Calu3 (cell line): Measurements from ENCODE around the gene LCP2. TPM values are rescaled to one million over a fixed set of nuclear protein-coding genes. Genes with fewer than 3 reads are reported as not detected.

ENCODE experiments used
- BruUV-seq: library from RNA; stranded (reverse); fragments of 400-500 nt; replicated peaks from 2 replicates; lab custom pipeline; 2021; lab: Mats Ljungman, UMichigan
- CTCF ChIA-PET: fragments of 300-600 bp; sonication (Branson Sonifier 250); formaldehyde crosslinking; loops from one replicate; lab custom pipeline; 2022; ENCODE audit warnings: antibody characterized with exemption; lab: Charles Lee
- DNase-seq: peaks from one replicate; pipeline ENCODE4 v3.0.0; 2022
- H3K27ac Mint-ChIP-seq: one replicate; pipeline ENCODE4 v1.8.0; 2022; ENCODE audit warnings: mixed read lengths; ENCODE audit not compliant: unreplicated experiment
- H3K27me3 Mint-ChIP-seq: one replicate; pipeline ENCODE4 v1.8.0; 2022; ENCODE audit warnings: mixed read lengths; ENCODE audit not compliant: unreplicated experiment
- H3K36me3 Mint-ChIP-seq: one replicate; pipeline ENCODE4 v1.8.0; 2022; ENCODE audit warnings: mild to moderate bottlenecking, moderate library complexity, mixed read lengths; ENCODE audit not compliant: insufficient read depth, unreplicated experiment
- H3K4me1 Mint-ChIP-seq: one replicate; pipeline ENCODE4 v1.8.0; 2022; ENCODE audit warnings: mild to moderate bottlenecking, low read depth, mixed read lengths; ENCODE audit not compliant: unreplicated experiment
- H3K4me3 Mint-ChIP-seq: one replicate; pipeline ENCODE4 v1.8.0; 2022; ENCODE audit warnings: mild to moderate bottlenecking, low read depth, moderate library complexity, mixed read lengths; ENCODE audit not compliant: unreplicated experiment
- H3K9me3 Mint-ChIP-seq: one replicate; pipeline ENCODE4 v1.8.0; 2022; ENCODE audit warnings: low read depth, mixed read lengths; ENCODE audit not compliant: unreplicated experiment
- CTCF ChIP-seq: fragments of 200-600 bp; IDR thresholded peaks from one replicate; pipeline ENCODE4 v1.8.0; 2022; ENCODE audit warnings: antibody characterized with exemption; ENCODE audit not compliant: unreplicated experiment
- intact Hi-C: fragments of 100-400 bp; cut with micrococcal nuclease; formaldehyde crosslinking; loops from one replicate; pipeline ENCODE4 v1.10.0; 2022; ENCODE audit not compliant: unreplicated experiment
- total RNA-seq: library from RNA; stranded (reverse); gene quantifications from 2 replicates; pipeline ENCODE4 v1.2.3, GENCODE V29; 2022

LCP2 gene
- total RNA-seq, 1 experiment from 2014 or later: not detected

- no peak for TF ChIP-seq CTCF
- Mint-ChIP-seq H3K36me3 (no peaks in the 10 kb centered on the region), H3K4me3 (no peak overlapping the region), H3K9me3 (peaks cover 9% of the 10 kb centered on the region), H3K27ac (no peak overlapping the region), H3K27me3 (peaks cover 100% of the 10 kb centered on the region), H3K4me1 (no peaks in the 10 kb centered on the region)
- CTCF ChIA-PET: interaction anchor here (1.6 kb wide), 1 partner anchor 32 kb away, joined by 4 read pairs; no protein-coding TSS in a partner anchor
- intact Hi-C loops: no loop called here
- DNase-seq: no peak
- no TSS peak for BruUV-seq
These were observed 5.1 kb downstream of the LCP2 start for GRCh38 chr5:170292179-170293104.

GRCh38 chr5:170290498-170290897 is 7.1 kb downstream of the LCP2 start:
- TF ChIP-seq CTCF: no peak
- intact Hi-C loops: no loop called here
- Mint-ChIP-seq H3K36me3 (no peaks in the 10 kb centered on the region), H3K27ac (no peak overlapping the region), H3K4me1 (no peaks in the 10 kb centered on the region), H3K4me3 (no peak overlapping the region), H3K9me3 (peaks cover 9% of the 10 kb centered on the region), H3K27me3 (peaks cover 100% of the 10 kb centered on the region)
- CTCF ChIA-PET: interaction anchor here (1.4 kb wide), 1 partner anchor 8 kb away, joined by 3 read pairs; no protein-coding TSS in a partner anchor
- DNase-seq: no peak
- no TSS peak for BruUV-seq

GRCh38 chr5:170289764-170290163 is 7.8 kb downstream of the LCP2 start:
- peaks cover 100% of the 10 kb centered on the region for H3K27me3 Mint-ChIP-seq
- intact Hi-C loops: no loop called here
- CTCF ChIA-PET: no interaction called here

GRCh38 chr5:170289121-170289520 is 8.5 kb downstream of the LCP2 start:
- intact Hi-C loops: no loop called here
- Mint-ChIP-seq H3K4me1 (no peaks in the 10 kb centered on the region), H3K36me3 (no peaks in the 10 kb centered on the region), H3K27ac (no peak overlapping the region), H3K9me3 (peaks cover 11% of the 10 kb centered on the region), H3K4me3 (no peak overlapping the region), H3K27me3 (peaks cover 100% of the 10 kb centered on the region)
- CTCF ChIA-PET: no interaction called here
- BruUV-seq: no TSS peak
- TF ChIP-seq CTCF: no peak
- DNase-seq: no peak

More at GRCh38 chr5:170289764-170290163, 7.8 kb downstream of the LCP2 start:
- H3K4me3 Mint-ChIP-seq: no peak overlapping the region
- TF ChIP-seq CTCF: no peak
- DNase-seq: no peak
- peaks cover 9% of the 10 kb centered on the region for H3K9me3 Mint-ChIP-seq
- H3K27ac Mint-ChIP-seq: no peak overlapping the region
- BruUV-seq: no TSS peak
- no peaks in the 10 kb centered on the region for H3K36me3 Mint-ChIP-seq
- no peaks in the 10 kb centered on the region for H3K4me1 Mint-ChIP-seq
